ENCODE measurements around the gene MON1A. TPM values are rescaled to one million over a fixed set of nuclear protein-coding genes. Genes with fewer than 3 reads are reported as not detected.
A peak's percentile ranks its signal among the peaks of the same experiment; 100 is the strongest.

The MON1A gene
- total and polyA plus RNA-seq, 10 of the 15 experiments (the other 5 are each of a cell fraction or from before 2014, with no cell fraction given), result 1.3 to 10.5 (median 7.7) TPM

DNA sequence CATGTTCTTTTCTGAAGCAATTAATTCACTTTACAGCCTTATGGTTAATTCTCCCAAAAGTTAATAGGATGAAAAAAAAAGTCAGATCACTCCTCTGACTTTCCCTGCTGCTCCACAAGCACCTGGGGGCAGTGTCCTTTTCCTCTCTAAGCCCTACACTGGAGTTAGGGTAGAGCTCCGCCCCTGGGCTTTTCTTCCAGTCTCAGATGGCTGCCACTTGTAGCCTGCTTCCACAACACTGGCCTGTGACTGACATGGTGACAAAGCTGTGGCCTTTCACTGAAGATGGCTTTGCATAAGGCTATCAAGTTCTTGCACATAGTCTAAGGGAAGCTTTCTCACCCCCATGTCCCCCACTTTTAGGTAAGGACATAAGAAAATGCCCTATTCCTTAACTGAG, 1.3 kb upstream of the MON1A start:
- RAD21 ChIA-PET (ENCODE audit: unreplicated experiment), result interaction anchor here (2.1 kb wide), 1 partner anchor 158 kb away, joined by 7 read pairs; the partner anchor contains the start of gene RBM5
- WGBS (ENCODE audit: insufficient coverage, insufficient replicate concordance, low lambda C conversion rate, missing lambda C conversion rate), result 40% methylated on average over 1 of the region's 1 CpG
- SMC1A ChIA-PET (ENCODE audit: uncharacterized antibody, unreplicated experiment), result interaction anchor here (1.4 kb wide), 1 partner anchor 9 kb away, joined by 5 read pairs; the partner anchor contains the start of gene RBM6
- CTCF ChIA-PET, result interaction anchor here (1.3 kb wide), 1 partner anchor 49 kb away, joined by 3 read pairs; no protein-coding TSS in a partner anchor
- POLR2A ChIA-PET, result interaction anchor here (3.3 kb wide), 1 partner anchor 10 kb away, joined by 38 read pairs; the partner anchor contains the start of gene RBM6
- no peaks in the 10 kb centered on the region for H3K9me3 ChIP-seq (replicated peaks; ENCODE audit: control insufficient read depth, insufficient read depth, low read length)
- no peak for TF ChIP-seq PAX5 (IDR thresholded peaks at IDR 0.05; ENCODE audit: borderline replicate concordance, low read depth, low read length)
- TF ChIP-seq, protein P1, sequence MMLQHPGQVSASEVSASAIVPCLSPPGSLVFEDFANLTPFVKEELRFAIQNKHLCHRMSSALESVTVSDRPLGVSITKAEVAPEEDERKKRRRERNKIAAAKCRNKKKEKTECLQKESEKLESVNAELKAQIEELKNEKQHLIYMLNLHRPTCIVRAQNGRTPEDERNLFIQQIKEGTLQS (IDR thresholded peaks at IDR 0.05; ENCODE audit: borderline replicate concordance, extremely low read depth, low read depth, low read length), result no peak
- no peak for TF ChIP-seq ETV6 (conservative IDR thresholded peaks at IDR 0.05 in 1 of 2, IDR thresholded peaks at IDR 0.05 in 1 of 2; ENCODE audit: borderline replicate concordance in 1 of 2, low read depth in 1 of 2)
- TF ChIP-seq PKNOX1 (IDR thresholded peaks at IDR 0.05), result 0 out of 2 replicates have a peak, but pooled peaks have one; percentile 29
- H2AFZ ChIP-seq (ENCODE audit: control insufficient read depth, low read depth, low read length), result peak overlapping the region; percentile 18
- intact Hi-C loops (cut with micrococcal nuclease; ENCODE audit: unreplicated experiment) (no loop called here), in situ Hi-C loops (cut with MboI) (no loop called here)
- no peaks in the 10 kb centered on the region; the same call in 1 of the 2 replicates for H3K4me1 ChIP-seq (ENCODE audit: control insufficient read depth, insufficient read depth, low read length)
- DNase-seq (ENCODE audit: low read depth, low spot score), result no peak
- H3K79me2 ChIP-seq (ENCODE audit: control insufficient read depth, insufficient read depth, low read length), result no peaks in the 10 kb centered on the region
- no peaks in the 10 kb centered on the region for H3K27me3 ChIP-seq (replicated peaks in 1 of 2; ENCODE audit: control insufficient read depth in 2 of 2, insufficient read depth in 2 of 2, low read length in 1 of 2)
- FAIRE-seq, result no peak
- H3K27ac ChIP-seq (ENCODE audit: control insufficient read depth, insufficient read depth), result no peak overlapping the region
- no peak overlapping the region for H3K4me3 ChIP-seq
- BruUV-seq (replicated peaks), result no TSS peak
- ATAC-seq, result no peak
- H3K9ac ChIP-seq (ENCODE audit: control insufficient read depth, insufficient read depth, low read length), result no peak overlapping the region
- no peaks in the 10 kb centered on the region for H4K20me1 ChIP-seq (ENCODE audit: control insufficient read depth, insufficient read depth)
- no peak overlapping the region for H3K4me2 ChIP-seq (ENCODE audit: control insufficient read depth, insufficient read depth)
- no peaks in the 10 kb centered on the region for H3K36me3 ChIP-seq (ENCODE audit: control insufficient read depth in 2 of 2, insufficient read depth in 2 of 2, low read length in 1 of 2)
